CD4-positive, alpha-beta memory T cell (primary cell): ENCODE measurements around the gene PTCD1. TPM values are rescaled to one million over a fixed set of nuclear protein-coding genes. Genes with fewer than 3 reads are reported as not detected.

ENCODE experiments used
- CTCF ChIA-PET: fragments of 350-600 bp; sonication (Branson Sonifier 250); formaldehyde crosslinking; loops from one replicate; lab custom pipeline; 2021; ENCODE audit warnings: inconsistent platforms; ENCODE audit not compliant: partially characterized antibody; lab: Charles Lee
- POLR2A ChIA-PET: fragments of 350-600 bp; sonication (Branson Sonifier 250); formaldehyde crosslinking; loops from one replicate; lab custom pipeline; 2021; ENCODE audit not compliant: partially characterized antibody; lab: Charles Lee
- DNase-seq, 5 donors: peaks; one replicate each; pipeline versions ENCODE4 v3.0.0 to v3.0.0-alpha.2; 2020 to 2022; ENCODE audit warnings: mixed read lengths in 1 of 5
- H3K27ac ChIP-seq: one replicate; pipeline ENCODE4 v1.7.0; 2013; ENCODE audit warnings: low read depth, low read length
- H3K27me3 ChIP-seq: 2 replicates; pipeline ENCODE4 v1.7.0; 2013; ENCODE audit warnings: mild to moderate bottlenecking, low read length, moderate library complexity; ENCODE audit not compliant: insufficient read depth
- H3K36me3 ChIP-seq: 2 replicates; pipeline ENCODE4 v1.7.0; 2013; ENCODE audit warnings: mild to moderate bottlenecking, low read length, moderate library complexity; ENCODE audit not compliant: insufficient read depth
- H3K4me1 ChIP-seq: 2 replicates; pipeline ENCODE4 v1.7.0; 2013; ENCODE audit warnings: mild to moderate bottlenecking, low read length, moderate library complexity; ENCODE audit not compliant: insufficient read depth
- H3K4me3 ChIP-seq, 2 donors: one replicate each; pipeline ENCODE4 v1.7.0; 2013; ENCODE audit warnings: low read length in 2 of 2, mild to moderate bottlenecking in 1 of 2
- H3K9me3 ChIP-seq, 2 donors: one replicate each; pipeline ENCODE4 v1.7.0; 2013; ENCODE audit warnings: low read length in 2 of 2, control low read depth in 1 of 2; ENCODE audit not compliant: control insufficient read depth in 1 of 2
- H3K27ac Mint-ChIP-seq, 7 donors: one replicate each; pipeline ENCODE4 v1.8.0; 2020 to 2021; ENCODE audit warnings: mixed read lengths in 7 of 7, mild to moderate bottlenecking in 6 of 7, inconsistent platforms in 3 of 7, moderate library complexity in 3 of 7
- H3K27me3 Mint-ChIP-seq, 2 donors: one replicate each; pipeline ENCODE4 v1.8.0; 2020 to 2021; ENCODE audit warnings: mixed read lengths in 2 of 2
- H3K36me3 Mint-ChIP-seq, 2 donors: one replicate each; pipeline ENCODE4 v1.8.0; 2020 to 2021; ENCODE audit warnings: mixed read lengths in 2 of 2, inconsistent platforms in 1 of 2, mild to moderate bottlenecking in 1 of 2
- H3K4me1 Mint-ChIP-seq, 4 donors: one replicate each; pipeline ENCODE4 v1.8.0; 2020 to 2021; ENCODE audit warnings: mixed read lengths in 4 of 4, mild to moderate bottlenecking in 1 of 4
- H3K4me3 Mint-ChIP-seq, 8 donors: one replicate each; pipeline ENCODE4 v1.8.0; 2020 to 2021; ENCODE audit warnings: mixed read lengths in 8 of 8, mild to moderate bottlenecking in 7 of 8, moderate library complexity in 6 of 8, inconsistent platforms in 3 of 8
- H3K9me3 Mint-ChIP-seq, 8 donors: one replicate each; pipeline ENCODE4 v1.8.0; 2020 to 2021; ENCODE audit warnings: mixed read lengths in 8 of 8, mild to moderate bottlenecking in 5 of 8, inconsistent platforms in 3 of 8, moderate library complexity in 1 of 8
- intact Hi-C: fragments of 100-400 bp; cut with micrococcal nuclease; formaldehyde crosslinking; loops from one replicate; pipeline ENCODE4 v1.15.1; 2023
- polyA plus RNA-seq, 2 donors: library from polyadenylated mRNA; unstranded; fragments of 300-500 nt; fragmentation: Illumina TruSeq; gene quantifications; one replicate each; pipeline ENCODE4 v1.2.3, GENCODE V29; 2021
- total RNA-seq, 2 experiments: library from RNA; stranded (reverse); gene quantifications; one replicate each; pipeline ENCODE4 v1.2.3, GENCODE V29; 2021

Gene PTCD1
- total and polyA plus RNA-seq, 4 experiments from 2014 or later, result 1.00 to 7.7 (median 5.7) TPM

DNA sequence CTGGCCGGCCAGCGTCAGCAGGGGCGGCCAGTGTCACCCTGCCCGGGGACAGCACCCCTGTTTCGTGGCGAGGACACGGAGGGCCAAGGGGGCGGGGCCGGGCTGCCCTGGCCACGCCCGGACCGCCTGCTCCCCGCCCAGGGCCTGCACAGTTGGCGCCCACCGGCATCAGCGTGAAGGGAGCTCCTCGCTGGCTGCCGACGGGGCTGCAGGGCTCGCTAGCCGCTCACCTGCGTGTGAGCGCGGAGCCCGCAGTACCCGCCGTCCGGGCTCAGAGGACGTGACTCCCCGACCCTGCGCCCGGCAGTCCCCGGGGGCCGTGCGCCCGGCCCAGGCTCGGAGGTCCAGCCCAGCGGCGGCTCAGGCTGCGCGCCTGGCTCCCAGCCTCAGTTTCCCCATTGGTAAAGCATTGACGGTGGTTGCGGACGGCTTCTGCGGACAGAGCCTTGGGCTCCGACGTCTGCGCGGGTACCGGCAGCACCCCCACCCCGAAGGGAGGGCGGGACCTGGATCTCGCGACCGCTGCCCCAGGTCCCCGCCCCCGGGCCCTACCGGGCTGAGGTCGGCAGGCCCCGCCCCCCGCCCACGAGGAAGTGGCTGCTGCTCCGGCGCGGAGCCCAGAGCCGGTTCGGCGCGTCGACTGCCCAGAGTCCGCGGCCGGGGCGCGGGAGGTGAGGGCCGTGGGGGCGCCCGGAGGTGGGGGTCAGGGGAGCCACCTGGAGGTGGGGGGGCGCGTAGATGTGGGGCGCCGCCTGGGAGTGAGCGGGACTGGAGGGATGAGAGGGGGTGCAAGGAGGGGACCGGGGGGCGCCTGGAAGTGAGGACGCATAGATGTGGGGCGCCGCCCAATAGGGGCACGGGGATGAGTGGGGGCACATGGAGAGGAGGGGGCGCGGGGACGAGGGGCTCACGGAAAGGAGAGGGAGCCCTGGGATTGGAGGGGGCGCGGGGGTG lies 64.2 kb downstream of the PTCD1 start, which contains the start of gene ARPC1B:
TSS of gene ARPC1B (plus strand) at position 620 of the 954 bp plus-strand sequence. CDS start 10,985 bp downstream, outside the sequence.
- ChIA-PET CTCF (interaction anchor here (1.0 to 1.5 kb wide), 5 partner anchors 10 to 19 kb away, joined by 3 to 7 read pairs (median 3); no protein-coding TSS in a partner anchor), POLR2A (interaction anchor here (1.1 to 12.5 kb wide), 11 partner anchors 10 to 1055 kb away, joined by 4 to 130 read pairs (median 7); partner anchors contain the start of genes ARPC1A, BUD31, MEPCE and PDAP1)
- Histone ChIP-seq H3K27me3 (no peaks in the 10 kb centered on the region), H3K9me3 (no peaks in the 10 kb centered on the region), H3K27ac (peak within 1 kb of the TSS; percentile 87), H3K36me3 (peaks cover 14% of the 10 kb centered on the region), H3K4me3 (peak within 1 kb of the TSS; percentile 73 to 82), H3K4me1 (peaks cover 44% of the 10 kb centered on the region)
- Mint-ChIP-seq H3K36me3 (peaks cover 12 to 29% of the 10 kb centered on the region in 2 donors), H3K27ac (peak within 1 kb of the TSS; percentile 87 to 100 (median 98)), H3K4me3 (peak within 1 kb of the TSS; percentile 79 to 87 (median 81)), H3K9me3 (no peaks in the 10 kb centered on the region), H3K27me3 (no peaks in the 10 kb centered on the region), H3K4me1 (peaks cover 13 to 42% (median 25%) of the 10 kb centered on the region in 4 donors)
- intact Hi-C loops, result loop anchor here (1.0 to 5.0 kb wide), 5 partner anchors 18 to 232 kb away; partner anchors contain the start of genes BUD31, CPSF4, PDAP1 and PTCD1
- peak; percentile 81 to 88 (median 81) for DNase-seq

GRCh38 chr7:99373091-99374066 lies 65.2 kb downstream of the PTCD1 start:
- DNase-seq, result no peak
- intact Hi-C loops, result loop anchor here (2.0 kb wide), 3 partner anchors 19 to 131 kb away; partner anchors contain the start of genes CPSF4, PTCD1 and ZKSCAN5
- Mint-ChIP-seq H3K27ac (peak overlapping the region; percentile 50 to 100 (median 84)), H3K4me3 (peak overlapping the region; percentile 71 to 83 (median 78)), H3K4me1 (peaks cover 8 to 35% (median 18%) of the 10 kb centered on the region in 4 donors), H3K36me3 (peaks cover 6 to 26% of the 10 kb centered on the region in 2 donors), H3K27me3 (no peaks in the 10 kb centered on the region), H3K9me3 (no peaks in the 10 kb centered on the region)
- peak overlapping the region; percentile 87 for H3K27ac ChIP-seq
- ChIA-PET CTCF (interaction anchor here (1.1 to 1.5 kb wide), 6 partner anchors 11 to 34 kb away, joined by 3 to 7 read pairs (median 3); no protein-coding TSS in a partner anchor), POLR2A (interaction anchor here (1.1 to 12.5 kb wide), 5 partner anchors 13 to 185 kb away, joined by 4 to 130 read pairs (median 16); partner anchors contain the start of genes ARPC1A, BUD31 and PDAP1)
- H3K27me3 ChIP-seq, result no peaks in the 10 kb centered on the region
- H3K9me3 ChIP-seq, result no peaks in the 10 kb centered on the region
- peaks cover 34% of the 10 kb centered on the region for H3K4me1 ChIP-seq
- H3K36me3 ChIP-seq, result peaks cover 14% of the 10 kb centered on the region
- H3K4me3 ChIP-seq, result peak overlapping the region; percentile 73 to 82

DNA sequence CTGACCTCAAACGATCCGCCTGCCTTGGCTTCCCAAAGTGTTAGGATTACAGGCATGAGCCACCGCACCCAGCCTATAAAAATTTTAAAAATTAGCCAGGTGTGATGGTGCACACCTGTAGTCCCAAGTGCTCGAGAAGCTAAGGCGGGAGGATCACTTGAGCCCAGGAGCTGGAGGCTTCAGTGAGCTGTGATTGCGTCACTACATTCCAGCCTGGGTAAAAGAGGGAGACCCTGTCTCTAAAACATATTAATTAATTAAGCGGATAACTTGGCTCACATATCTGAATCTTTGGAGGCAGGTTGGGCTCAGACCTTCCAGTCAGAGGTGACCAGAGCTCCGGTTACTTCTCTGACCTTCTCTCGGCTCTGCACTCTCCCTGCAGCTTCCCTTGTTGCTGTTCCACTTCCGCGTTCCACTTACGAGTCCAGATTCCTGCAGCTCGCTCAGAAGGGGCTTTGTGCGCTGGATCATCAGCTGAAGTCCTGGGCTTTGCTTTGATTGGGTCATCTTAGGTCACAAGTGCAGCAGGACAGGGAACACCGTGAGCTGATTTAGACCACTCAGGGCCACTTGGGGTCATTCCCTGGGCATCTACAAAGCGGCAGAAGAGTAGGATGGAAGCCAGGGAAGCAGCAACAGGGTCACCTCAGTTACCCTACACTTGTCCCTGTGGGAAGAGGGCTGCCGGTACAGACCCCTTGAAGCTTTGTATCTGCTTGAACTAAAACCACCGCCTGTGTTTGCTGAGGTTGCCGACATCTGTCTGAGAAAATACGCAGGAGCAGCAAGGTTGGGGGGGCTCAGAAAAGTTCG lies 66.1 kb downstream of the PTCD1 start:
- Histone ChIP-seq H3K27ac (no peak overlapping the region), H3K36me3 (peaks cover 7% of the 10 kb centered on the region)

DNA sequence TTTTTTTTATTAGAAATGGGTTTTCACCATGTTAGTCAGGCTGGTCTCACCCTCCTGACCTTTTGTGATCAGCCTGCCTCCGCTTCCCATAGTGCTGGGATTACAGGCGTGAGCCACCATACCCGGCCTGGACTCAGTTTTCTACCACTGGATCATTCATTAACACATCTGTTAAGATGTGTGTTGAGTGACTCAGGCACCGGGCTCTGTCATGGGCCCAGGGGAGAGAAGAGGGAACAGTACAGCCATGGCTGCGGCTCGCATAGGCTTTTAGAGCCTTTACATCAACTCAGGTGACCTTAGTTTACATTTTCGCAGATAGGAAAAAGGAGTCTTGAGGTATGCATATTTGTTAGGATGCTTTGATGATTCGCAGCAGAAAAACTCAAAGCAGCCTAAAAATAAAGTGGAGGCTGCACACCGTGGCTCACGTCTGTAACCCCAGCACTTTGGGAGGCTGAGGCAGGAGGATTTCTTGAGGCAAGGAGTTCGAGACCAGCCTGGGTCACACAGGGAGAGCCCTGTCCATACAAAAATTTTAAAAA lies 67.2 kb downstream of the PTCD1 start:
- intact Hi-C loops, result no loop called here
- ChIA-PET CTCF (interaction anchor here (1.0 to 1.5 kb wide), 2 partner anchors 9 to 15 kb away, joined by 3 to 4 read pairs; no protein-coding TSS in a partner anchor), POLR2A (interaction anchor here (1.1 to 12.5 kb wide), 3 partner anchors 9 to 187 kb away, joined by 4 to 130 read pairs (median 6); partner anchors contain the start of genes BUD31, PDAP1 and ZNF655)
- Histone ChIP-seq H3K27ac (no peak overlapping the region), H3K9me3 (no peaks in the 10 kb centered on the region), H3K27me3 (no peaks in the 10 kb centered on the region), H3K36me3 (peaks cover 9% of the 10 kb centered on the region), H3K4me3 (no peak overlapping the region), H3K4me1 (peaks cover 14% of the 10 kb centered on the region)
- H3K27ac Mint-ChIP-seq, result peak overlapping the region in 4 of 7 donors; percentile 12 to 67 (median 44)
- no peaks in the 10 kb centered on the region for H3K9me3 Mint-ChIP-seq
- no peak overlapping the region for H3K4me3 Mint-ChIP-seq
- no peak for DNase-seq
- no peaks in the 10 kb centered on the region for H3K27me3 Mint-ChIP-seq
- H3K36me3 Mint-ChIP-seq, result peaks cover 5 to 20% of the 10 kb centered on the region in 2 donors
- H3K4me1 Mint-ChIP-seq, result peaks cover 3 to 17% (median 8%) of the 10 kb centered on the region in 4 donors

More for the DNA sequence above, 66.1 kb downstream of the PTCD1 start:
- H3K9me3 ChIP-seq, result no peaks in the 10 kb centered on the region
- H3K4me3 ChIP-seq, result no peak overlapping the region
- Mint-ChIP-seq H3K27me3 (no peaks in the 10 kb centered on the region), H3K4me3 (peak overlapping the region in 7 of 8 donors; percentile 63 to 83 (median 78)), H3K9me3 (no peaks in the 10 kb centered on the region), H3K27ac (peak overlapping the region in 6 of 7 donors; percentile 46 to 100 (median 76)), H3K4me1 (peaks cover 6 to 26% (median 14%) of the 10 kb centered on the region in 4 donors), H3K36me3 (peaks cover under 1 to 21% of the 10 kb centered on the region in 2 donors)
- intact Hi-C loops, result no loop called here
- peaks cover 25% of the 10 kb centered on the region for H3K4me1 ChIP-seq
- CTCF ChIA-PET, result interaction anchor here (0.6 to 1.5 kb wide), 4 partner anchors 8 to 35 kb away, joined by 3 to 5 read pairs (median 4); no protein-coding TSS in a partner anchor
- POLR2A ChIA-PET, result interaction anchor here (2.1 to 12.5 kb wide), 2 partner anchors 8 to 36 kb away, joined by 6 to 130 read pairs; partner anchors contain the start of genes BUD31 and PDAP1
- no peaks in the 10 kb centered on the region for H3K27me3 ChIP-seq
- no peak for DNase-seq

DNA sequence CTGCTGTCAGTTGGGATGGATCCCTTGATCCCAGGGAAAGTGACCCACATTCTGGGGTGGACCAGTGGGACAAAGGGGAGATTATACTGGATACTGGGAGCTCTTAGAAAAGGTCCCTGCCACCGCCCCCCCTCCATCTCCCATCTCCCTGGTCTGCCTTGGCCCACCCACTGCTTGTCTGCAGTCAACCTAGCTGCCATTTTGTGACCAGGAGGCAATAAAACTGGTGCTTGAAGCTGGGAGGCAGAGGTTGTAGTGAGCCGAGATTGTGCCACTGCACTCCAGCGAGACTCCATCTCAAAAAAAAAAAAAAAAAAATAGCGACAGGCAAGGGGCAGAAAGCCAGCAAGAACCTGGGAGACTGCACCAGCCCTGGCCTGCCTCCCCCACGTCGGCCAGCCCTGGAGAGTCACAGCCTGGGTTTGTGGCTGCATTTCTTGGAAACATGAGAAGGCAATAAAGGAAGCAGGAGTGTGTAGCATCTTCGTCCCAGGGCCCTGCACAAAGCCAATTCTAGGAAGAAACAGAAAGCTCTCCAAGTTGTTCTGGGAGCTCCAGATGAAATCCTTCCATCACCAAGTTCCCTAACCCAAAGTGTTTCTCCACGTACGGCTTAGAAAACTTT lies 68.7 kb downstream of the PTCD1 start:
- H3K36me3 Mint-ChIP-seq, result peaks cover 12 to 24% of the 10 kb centered on the region in 2 donors
- Histone ChIP-seq H3K36me3 (peaks cover 14% of the 10 kb centered on the region), H3K27me3 (no peaks in the 10 kb centered on the region), H3K27ac (no peak overlapping the region), H3K9me3 (no peaks in the 10 kb centered on the region), H3K4me1 (peaks cover 3% of the 10 kb centered on the region), H3K4me3 (no peak overlapping the region)
- peak overlapping the region in 1 of 7 donors; percentile 19 for H3K27ac Mint-ChIP-seq
- no peak overlapping the region for H3K4me3 Mint-ChIP-seq
- POLR2A ChIA-PET, result interaction anchor here (1.0 to 1.5 kb wide), 4 partner anchors 10 to 130 kb away, joined by 3 to 4 read pairs (median 4); partner anchors contain the start of genes BUD31, PDAP1 and ZNF394
- H3K9me3 Mint-ChIP-seq, result no peaks in the 10 kb centered on the region
- CTCF ChIA-PET, result interaction anchor here (0.9 to 1.4 kb wide), 3 partner anchors 37 to 46 kb away, joined by 3 read pairs; partner anchors contain the start of genes BUD31 and PDAP1
- no peaks in the 10 kb centered on the region for H3K27me3 Mint-ChIP-seq
- no peak for DNase-seq
- peaks cover 2 to 12% (median 3%) of the 10 kb centered on the region in 4 donors for H3K4me1 Mint-ChIP-seq
- intact Hi-C loops, result no loop called here
